Naive thymus-derived CD4-positive, alpha-beta T cell (primary cell): Measurements from ENCODE around the gene ZNF414. TPM values are rescaled to one million over a fixed set of nuclear protein-coding genes. Genes with fewer than 3 reads are reported as not detected.

ENCODE experiments used
- ATAC-seq: fragments of 150-1000 bp; cut with Tn5 transposase; 2 replicates; pipeline ENCODE4 v1.10.0; 2021; ENCODE audit warnings: mild to moderate bottlenecking, moderate library complexity
- CTCF ChIA-PET: fragments of 350-600 bp; sonication (Branson Sonifier 250); formaldehyde crosslinking; loops from one replicate; lab custom pipeline; 2021; ENCODE audit warnings: antibody characterized with exemption; lab: Charles Lee
- POLR2A ChIA-PET: fragments of 350-600 bp; sonication (Branson Sonifier 250); formaldehyde crosslinking; loops from one replicate; lab custom pipeline; 2021; ENCODE audit warnings: antibody characterized with exemption, inconsistent platforms; lab: Charles Lee
- DNase-seq, 9 donors: peaks; one replicate each; pipeline versions ENCODE4 v3.0.0 to v3.0.0-alpha.2; 2020 to 2022; ENCODE audit warnings: mixed read lengths in 1 of 9
- H3K27ac ChIP-seq: one replicate; pipeline ENCODE4 v1.7.0; 2013; ENCODE audit warnings: mild to moderate bottlenecking, low read depth, low read length, moderate library complexity
- H3K27me3 ChIP-seq, 2 donors: one replicate each; pipeline ENCODE4 v1.7.0; 2013; ENCODE audit warnings: low read length in 2 of 2, mild to moderate bottlenecking in 2 of 2, moderate library complexity in 2 of 2; ENCODE audit not compliant: control insufficient read depth in 2 of 2, insufficient read depth in 2 of 2
- H3K36me3 ChIP-seq, 3 experiments: 1 replicate in 2 of 3; 2 replicates in 1 of 3; pipeline ENCODE4 v1.7.0; 2013; ENCODE audit warnings: low read length in 3 of 3, mild to moderate bottlenecking in 3 of 3, moderate library complexity in 1 of 3; ENCODE audit not compliant: insufficient read depth in 3 of 3, control insufficient read depth in 2 of 3
- H3K4me1 ChIP-seq, 2 donors: one replicate each; pipeline ENCODE4 v1.7.0; 2013; ENCODE audit warnings: low read length in 2 of 2, mild to moderate bottlenecking in 2 of 2, moderate library complexity in 1 of 2; ENCODE audit not compliant: control insufficient read depth in 2 of 2, insufficient read depth in 2 of 2
- H3K4me3 ChIP-seq: 2 replicates; pipeline ENCODE4 v1.7.0; 2013; ENCODE audit warnings: mild to moderate bottlenecking, low read length
- H3K9me3 ChIP-seq, 3 experiments: 1 replicate in 2 of 3; 2 replicates in 1 of 3; pipeline ENCODE4 v1.7.0; 2013; ENCODE audit warnings: low read length in 3 of 3; ENCODE audit not compliant: control insufficient read depth in 2 of 3
- H3K27ac Mint-ChIP-seq, 9 donors: one replicate each; pipeline ENCODE4 v1.8.0; 2020 to 2022; ENCODE audit warnings: mixed read lengths in 9 of 9, mild to moderate bottlenecking in 8 of 9, moderate library complexity in 5 of 9, inconsistent platforms in 2 of 9
- H3K27me3 Mint-ChIP-seq, 5 donors: one replicate each; pipeline ENCODE4 v1.8.0; 2021 to 2022; ENCODE audit warnings: mixed read lengths in 5 of 5, mild to moderate bottlenecking in 1 of 5
- H3K36me3 Mint-ChIP-seq, 5 donors: one replicate each; pipeline ENCODE4 v1.8.0; 2020 to 2022; ENCODE audit warnings: mixed read lengths in 5 of 5, mild to moderate bottlenecking in 3 of 5, inconsistent platforms in 1 of 5
- H3K4me1 Mint-ChIP-seq, 7 donors: one replicate each; pipeline ENCODE4 v1.8.0; 2020 to 2022; ENCODE audit warnings: mixed read lengths in 7 of 7, mild to moderate bottlenecking in 3 of 7, inconsistent platforms in 1 of 7
- H3K4me3 Mint-ChIP-seq, 10 donors: one replicate each; pipeline ENCODE4 v1.8.0; 2020 to 2022; ENCODE audit warnings: mild to moderate bottlenecking in 10 of 10, mixed read lengths in 10 of 10, moderate library complexity in 6 of 10, inconsistent platforms in 2 of 10
- H3K9me3 Mint-ChIP-seq, 11 donors: one replicate each; pipeline ENCODE4 v1.8.0; 2020 to 2022; ENCODE audit warnings: mixed read lengths in 11 of 11, mild to moderate bottlenecking in 4 of 11, inconsistent platforms in 1 of 11, moderate library complexity in 1 of 11
- intact Hi-C, 2 donors: fragments of 100-400 bp; cut with micrococcal nuclease; formaldehyde crosslinking; loops; one replicate each; pipeline ENCODE4 v1.15.1; 2023
- polyA plus RNA-seq, 2 donors: library from polyadenylated mRNA; unstranded; fragments of 300-500 nt; fragmentation: Illumina TruSeq; gene quantifications; one replicate each; pipeline ENCODE4 v1.2.3, GENCODE V29; 2021
- total RNA-seq, 6 experiments: library from RNA in 5 of 6; stranded (reverse) in 5 of 6; gene quantifications; 1 replicate in 5 of 6; 2 replicates in 1 of 6; pipeline ENCODE4 v1.2.3 and lab custom pipeline; 2021 to 2026

The ZNF414 gene
- total and polyA plus RNA-seq, 7 experiments from 2014 or later, result 20.2 to 69.2 (median 51.1) TPM

DNA sequence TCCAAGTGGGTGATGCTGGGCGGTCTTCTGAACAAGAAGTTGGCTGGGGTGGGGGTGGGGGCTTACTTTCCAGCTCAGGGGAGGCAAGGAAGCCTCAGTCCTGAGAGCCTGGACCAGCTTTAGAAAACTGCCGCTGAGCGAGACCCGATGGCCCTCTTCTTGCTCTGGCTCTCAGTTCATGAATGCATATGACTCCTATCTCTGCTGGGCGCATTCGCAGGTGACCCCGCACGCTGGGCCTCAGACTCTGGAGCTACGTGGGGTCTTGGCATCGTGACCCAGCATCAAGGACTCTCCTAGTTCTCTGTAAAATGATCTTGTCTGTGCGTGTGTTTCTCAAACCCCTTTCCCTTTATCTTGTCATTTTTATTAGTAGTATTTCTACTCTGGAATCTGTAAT is 31.3 kb downstream of the ZNF414 start:
- DNase-seq, result no peak
- no peaks in the 10 kb centered on the region for H3K27me3 ChIP-seq
- H3K36me3 ChIP-seq, result peaks cover 21 to 80% (median 23%) of the 10 kb centered on the region in 3 experiments
- no peak for ATAC-seq
- intact Hi-C loops, result loop anchor here in 1 of 2 donors (10.0 kb wide), 1 partner anchor 128 kb away; no protein-coding TSS in a partner anchor
- peaks cover 43 to 74% (median 60%) of the 10 kb centered on the region in 7 donors for H3K4me1 Mint-ChIP-seq
- H3K27ac Mint-ChIP-seq, result peak overlapping the region in 6 of 9 donors; percentile 3 to 83 (median 64)
- H3K9me3 ChIP-seq, result no peaks in the 10 kb centered on the region
- no peak overlapping the region for H3K4me3 Mint-ChIP-seq
- H3K36me3 Mint-ChIP-seq, result peaks cover 9 to 50% (median 12%) of the 10 kb centered on the region in 5 donors
- no peaks in the 10 kb centered on the region for H3K27me3 Mint-ChIP-seq
- H3K9me3 Mint-ChIP-seq, result peaks cover 0 to 3% (median 0%) of the 10 kb centered on the region in 11 donors
- ChIA-PET POLR2A (interaction anchor here (0.8 to 1.4 kb wide), 4 partner anchors 9 to 88 kb away, joined by 3 to 4 read pairs (median 4); no protein-coding TSS in a partner anchor), CTCF (interaction anchor here (0.6 to 1.5 kb wide), 4 partner anchors 31 to 213 kb away, joined by 3 to 5 read pairs (median 3); partner anchors contain the start of gene ZNF414)
- H3K27ac ChIP-seq, result no peak overlapping the region
- peaks cover 24 to 26% of the 10 kb centered on the region in 2 donors for H3K4me1 ChIP-seq
- H3K4me3 ChIP-seq, result no peak overlapping the region

DNA sequence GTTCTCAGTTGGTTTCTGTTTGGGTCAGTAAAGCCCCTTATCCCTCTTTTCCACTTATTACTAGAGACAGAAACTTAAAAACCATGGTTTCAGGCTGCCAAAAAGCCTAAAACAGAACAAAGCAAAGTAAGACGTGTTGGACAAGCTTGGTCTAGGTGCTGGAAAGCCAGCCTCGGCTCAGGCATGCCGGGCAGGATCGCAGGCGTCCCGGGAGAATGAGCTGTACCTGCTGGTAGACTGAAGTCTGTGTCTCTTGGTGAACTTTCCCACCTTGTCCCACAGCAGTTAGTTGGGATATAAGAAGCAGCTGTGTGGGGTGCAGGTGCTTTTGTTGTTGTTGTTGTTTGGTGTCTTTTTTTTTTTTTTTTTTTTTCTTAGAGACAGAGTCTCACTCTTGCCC is 32.4 kb downstream of the ZNF414 start:
- Mint-ChIP-seq H3K4me1 (peaks cover 37 to 74% (median 59%) of the 10 kb centered on the region in 7 donors), H3K36me3 (peaks cover 0 to 46% (median 10%) of the 10 kb centered on the region in 5 donors), H3K27ac (peak overlapping the region; percentile 55 to 93 (median 82)), H3K9me3 (peaks cover 0 to 3% (median 0%) of the 10 kb centered on the region in 11 donors), H3K4me3 (peak overlapping the region in 7 of 10 donors; percentile 29 to 64 (median 54)), H3K27me3 (no peaks in the 10 kb centered on the region)
- no peak for ATAC-seq
- H3K4me1 ChIP-seq, result peaks cover 14 to 19% of the 10 kb centered on the region in 2 donors
- H3K4me3 ChIP-seq, result no peak overlapping the region
- intact Hi-C loops, result loop anchor here in 1 of 2 donors (10.0 kb wide), 1 partner anchor 127 kb away; no protein-coding TSS in a partner anchor
- ChIA-PET CTCF (interaction anchor here (0.7 to 1.5 kb wide), 3 partner anchors 32 to 126 kb away, joined by 3 read pairs; partner anchors contain the start of gene ZNF414), POLR2A (interaction anchor here (0.5 to 1.6 kb wide), 6 partner anchors 16 to 97 kb away, joined by 3 to 6 read pairs (median 4); partner anchors contain the start of genes HNRNPM and ZNF414)
- H3K27me3 ChIP-seq, result no peaks in the 10 kb centered on the region
- H3K27ac ChIP-seq, result peak overlapping the region; percentile 15
- no peak for DNase-seq
- no peaks in the 10 kb centered on the region for H3K9me3 ChIP-seq
- H3K36me3 ChIP-seq, result peaks cover 17 to 79% (median 23%) of the 10 kb centered on the region in 3 experiments

DNA sequence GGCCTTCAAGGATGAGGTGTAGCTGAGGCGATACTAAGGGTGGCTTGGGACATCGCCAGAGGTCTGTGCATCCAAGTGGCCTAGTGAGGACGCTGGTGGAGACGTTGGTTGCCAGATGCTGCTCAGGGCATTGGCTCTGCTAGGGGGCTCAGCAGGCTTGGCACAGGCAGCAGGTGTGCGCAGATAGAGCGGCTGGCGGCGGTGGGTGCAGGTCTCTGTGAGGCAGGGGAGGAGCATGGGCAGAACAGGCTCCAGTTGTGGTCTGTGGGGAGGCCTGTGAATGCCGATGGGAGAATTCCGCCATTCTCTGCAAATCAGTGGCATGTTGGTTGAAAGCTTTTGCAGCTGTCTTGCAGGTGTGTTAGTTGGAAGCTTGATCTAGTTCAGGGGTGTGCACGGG is 32.8 kb downstream of the ZNF414 start:
- H3K27ac ChIP-seq, result peak overlapping the region; percentile 15
- POLR2A ChIA-PET, result interaction anchor here (0.6 to 1.6 kb wide), 4 partner anchors 21 to 97 kb away, joined by 3 to 5 read pairs (median 4); partner anchors contain the start of genes HNRNPM and ZNF414
- H3K27ac Mint-ChIP-seq, result peak overlapping the region; percentile 55 to 93 (median 82)
- H3K4me1 ChIP-seq, result peaks cover 9 to 15% of the 10 kb centered on the region in 2 donors
- intact Hi-C loops, result loop anchor here in 1 of 2 donors (10.0 kb wide), 1 partner anchor 126 kb away; no protein-coding TSS in a partner anchor
- no peak overlapping the region for H3K4me3 ChIP-seq
- H3K36me3 ChIP-seq, result peaks cover 13 to 79% (median 21%) of the 10 kb centered on the region in 3 experiments
- no peak for DNase-seq
- CTCF ChIA-PET, result interaction anchor here (0.7 to 1.5 kb wide), 3 partner anchors 32 to 126 kb away, joined by 3 read pairs; partner anchors contain the start of gene ZNF414
- H3K9me3 Mint-ChIP-seq, result peaks cover 0 to 3% (median 0%) of the 10 kb centered on the region in 11 donors
- peaks cover 37 to 73% (median 58%) of the 10 kb centered on the region in 7 donors for H3K4me1 Mint-ChIP-seq
- H3K27me3 Mint-ChIP-seq, result no peaks in the 10 kb centered on the region
- H3K36me3 Mint-ChIP-seq, result peaks cover under 1 to 44% (median 10%) of the 10 kb centered on the region in 5 donors
- no peaks in the 10 kb centered on the region for H3K27me3 ChIP-seq
- no peaks in the 10 kb centered on the region for H3K9me3 ChIP-seq
- H3K4me3 Mint-ChIP-seq, result peak overlapping the region in 8 of 10 donors; percentile 2 to 64 (median 47)
- no peak for ATAC-seq

DNA sequence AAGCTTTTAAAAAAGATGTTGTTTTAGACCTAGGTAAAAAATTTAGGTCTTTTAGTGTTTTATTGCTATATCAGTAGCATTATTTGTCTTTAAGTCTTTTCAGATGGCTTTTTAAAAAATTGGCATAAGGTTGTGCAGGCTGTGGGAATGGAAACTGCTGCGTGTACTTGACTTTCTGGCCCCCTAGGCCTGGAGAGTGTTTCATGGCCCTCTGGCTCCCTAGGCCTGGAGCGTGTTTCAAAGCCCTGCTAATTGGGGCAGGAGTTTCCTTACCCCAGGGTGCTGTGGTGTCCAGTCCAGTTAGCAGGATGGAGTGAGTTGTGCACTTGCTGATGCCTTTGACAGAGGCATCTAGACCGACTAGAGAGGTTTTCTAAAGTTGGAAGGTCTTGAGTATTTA is 35.4 kb downstream of the ZNF414 start:
- Histone ChIP-seq H3K4me1 (peaks cover 8 to 9% of the 10 kb centered on the region in 2 donors), H3K9me3 (no peaks in the 10 kb centered on the region), H3K36me3 (peaks cover 6 to 78% (median 20%) of the 10 kb centered on the region in 3 experiments), H3K27me3 (no peaks in the 10 kb centered on the region), H3K4me3 (no peak overlapping the region), H3K27ac (peak overlapping the region; percentile 31)
- POLR2A ChIA-PET, result interaction anchor here (1.0 to 1.2 kb wide), 3 partner anchors 9 to 35 kb away, joined by 3 to 5 read pairs (median 4); partner anchors contain the start of gene ZNF414
- CTCF ChIA-PET, result interaction anchor here (1.2 to 1.9 kb wide), 3 partner anchors 9 to 108 kb away, joined by 3 to 5 read pairs (median 4); no protein-coding TSS in a partner anchor
- ATAC-seq, result no peak
- peak overlapping the region in 8 of 10 donors; percentile 20 to 88 (median 53) for H3K4me3 Mint-ChIP-seq
- intact Hi-C loops, result loop anchor here in 1 of 2 donors (5.0 kb wide), 1 partner anchor 39 kb away; no protein-coding TSS in a partner anchor
- H3K36me3 Mint-ChIP-seq, result peaks cover 6 to 43% (median 15%) of the 10 kb centered on the region in 5 donors
- peaks cover 39 to 82% (median 71%) of the 10 kb centered on the region in 7 donors for H3K4me1 Mint-ChIP-seq
- H3K27me3 Mint-ChIP-seq, result no peaks in the 10 kb centered on the region
- peaks cover 0 to 2% (median 0%) of the 10 kb centered on the region in 11 donors for H3K9me3 Mint-ChIP-seq
- peak overlapping the region; percentile 20 to 90 (median 74) for H3K27ac Mint-ChIP-seq
- no peak for DNase-seq

DNA sequence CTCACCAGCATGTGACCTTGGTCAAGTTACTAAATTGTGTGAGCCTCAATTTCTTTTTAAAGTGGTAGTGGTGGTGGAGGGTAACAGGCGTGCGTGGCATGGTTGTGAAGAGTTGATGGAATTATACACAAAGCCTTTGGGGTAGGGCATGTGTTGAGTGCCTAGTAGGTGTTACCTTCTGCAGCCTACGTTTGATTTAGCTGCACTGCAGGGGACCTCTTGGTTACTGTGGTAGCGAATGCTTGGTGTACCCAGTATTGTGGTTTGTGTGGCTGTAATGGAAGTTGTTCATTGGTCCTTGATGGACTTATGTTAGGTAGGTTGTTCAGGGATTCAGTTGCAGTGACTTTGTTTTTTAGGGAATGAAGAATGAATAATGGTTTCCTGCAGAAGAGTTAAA is 36.1 kb downstream of the ZNF414 start:
- Mint-ChIP-seq H3K27me3 (no peaks in the 10 kb centered on the region), H3K9me3 (peaks cover 0 to 2% (median 0%) of the 10 kb centered on the region in 11 donors), H3K4me3 (peak overlapping the region; percentile 1 to 88 (median 40)), H3K36me3 (peaks cover 3 to 39% (median 16%) of the 10 kb centered on the region in 5 donors), H3K4me1 (peaks cover 39 to 80% (median 71%) of the 10 kb centered on the region in 7 donors), H3K27ac (peak overlapping the region; percentile 44 to 90 (median 71))
- Histone ChIP-seq H3K36me3 (peaks cover 10 to 77% (median 18%) of the 10 kb centered on the region in 3 experiments), H3K27me3 (no peaks in the 10 kb centered on the region), H3K27ac (peak overlapping the region; percentile 31), H3K9me3 (no peaks in the 10 kb centered on the region), H3K4me3 (no peak overlapping the region), H3K4me1 (peaks cover 8 to 9% of the 10 kb centered on the region in 2 donors)
- intact Hi-C loops, result loop anchor here in 1 of 2 donors (5.0 kb wide), 1 partner anchor 39 kb away; no protein-coding TSS in a partner anchor
- ChIA-PET CTCF (interaction anchor here (1.2 to 1.9 kb wide), 2 partner anchors 101 to 109 kb away, joined by 3 to 5 read pairs; no protein-coding TSS in a partner anchor), POLR2A (interaction anchor here (1.0 kb wide), 1 partner anchor 36 kb away, joined by 5 read pairs; the partner anchor contains the start of gene ZNF414)
- DNase-seq (no peak), ATAC-seq (peak; percentile 30)

DNA sequence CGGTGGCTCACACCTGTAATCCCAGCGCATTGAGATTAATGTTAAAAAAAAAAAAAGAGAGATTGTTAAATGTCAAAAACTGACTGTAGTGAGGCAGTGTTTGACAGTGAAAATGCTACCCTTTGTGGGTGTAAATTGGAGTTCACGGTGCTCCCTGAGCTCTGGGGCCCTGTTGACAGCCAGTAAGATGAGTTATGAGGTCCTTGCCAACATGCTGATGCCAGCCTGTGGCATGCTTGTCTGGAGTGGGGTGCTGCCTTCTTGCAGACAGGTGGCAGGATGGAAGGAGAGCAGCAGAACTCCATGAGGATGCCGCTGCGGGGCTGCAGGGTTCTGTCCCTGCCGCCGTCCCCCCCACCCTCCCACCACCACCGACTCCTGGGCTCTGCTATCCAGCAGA is 37.4 kb downstream of the ZNF414 start:
- ChIA-PET POLR2A (interaction anchor here (0.6 to 0.7 kb wide), 2 partner anchors 15 to 94 kb away, joined by 3 to 4 read pairs; no protein-coding TSS in a partner anchor), CTCF (interaction anchor here (0.6 to 0.8 kb wide), 2 partner anchors 21 to 106 kb away, joined by 3 to 5 read pairs; no protein-coding TSS in a partner anchor)
- no peaks in the 10 kb centered on the region for H3K27me3 ChIP-seq
- Mint-ChIP-seq H3K27me3 (no peaks in the 10 kb centered on the region), H3K4me1 (peaks cover 33 to 70% (median 62%) of the 10 kb centered on the region in 7 donors), H3K4me3 (peak overlapping the region in 3 of 10 donors; percentile 2 to 32 (median 27)), H3K27ac (peak overlapping the region in 5 of 9 donors; percentile 54 to 86 (median 75)), H3K9me3 (peaks cover 0 to under 1% (median 0%) of the 10 kb centered on the region in 11 donors), H3K36me3 (peaks cover 0 to 37% (median 16%) of the 10 kb centered on the region in 5 donors)
- H3K27ac ChIP-seq, result no peak overlapping the region
- intact Hi-C loops, result loop anchor here in 1 of 2 donors (5.0 kb wide), 1 partner anchor 41 kb away; no protein-coding TSS in a partner anchor
- no peak for ATAC-seq
- H3K9me3 ChIP-seq, result no peaks in the 10 kb centered on the region
- peaks cover 19 to 78% (median 22%) of the 10 kb centered on the region in 3 experiments for H3K36me3 ChIP-seq
- peaks cover 8 to 9% of the 10 kb centered on the region in 2 donors for H3K4me1 ChIP-seq
- H3K4me3 ChIP-seq, result no peak overlapping the region
- DNase-seq, result no peak
